HCT116 (cell line): Measurements from ENCODE around the gene WASL. TPM values are rescaled to one million over a fixed set of nuclear protein-coding genes. Genes with fewer than 3 reads are reported as not detected.

ENCODE experiments used
- ATAC-seq: fragments of 200-7000 bp; cut with Tn5 transposase; 2 replicates; pipeline ENCODE4 v1.9.1; 2020; ENCODE audit warnings: mild to moderate bottlenecking, moderate library complexity
- BruUV-seq: library from RNA; stranded (reverse); fragments of 400-500 nt; replicated peaks from 2 replicates; lab custom pipeline; 2021; lab: Mats Ljungman, UMichigan
- CTCF ChIA-PET: fragments of 300-600 bp; sonication (Branson Sonifier 250); formaldehyde crosslinking; loops from one replicate; lab custom pipeline; 2021; ENCODE audit warnings: antibody characterized with exemption; lab: Charles Lee
- POLR2A ChIA-PET: fragments of 300-600, 350-600 bp; sonication (Branson Sonifier 250); formaldehyde crosslinking; loops from one replicate; lab custom pipeline; 2021; ENCODE audit warnings: antibody characterized with exemption; lab: Charles Lee
- RAD21 ChIA-PET, 2 experiments: fragments of 300-600 bp; sonication (Branson Sonifier 250); formaldehyde crosslinking; loops; one replicate each; lab custom pipeline; 2023; ENCODE audit warnings: low total read pairs in 2 of 2; ENCODE audit not compliant: uncharacterized antibody in 2 of 2, unreplicated experiment in 2 of 2, low non-redundant PET in 1 of 2; lab: Charles Lee
- DNase-seq: peaks from one replicate; pipeline ENCODE4 v3.0.0-alpha.2; 2010; ENCODE audit warnings: low read depth, low spot score
- H2AFZ ChIP-seq: fragments of 200-600 bp; shearing (Covaris generic), sonication (generic); 2 replicates; pipeline ENCODE4 v1.6.1; 2017; ENCODE audit warnings: low read depth, mixed run types, mixed read lengths, antibody characterized with exemption, low read length; ENCODE audit not compliant: poor library complexity, severe bottlenecking
- H3K27ac ChIP-seq: 2 replicates; pipeline ENCODE4 v1.5.1; 2012; ENCODE audit warnings: low read depth, low read length
- H3K27me3 ChIP-seq: fragments of 200-600 bp; sonication (generic); 2 replicates; pipeline ENCODE4 v1.6.1; 2016; ENCODE audit warnings: mixed run types, low read length, mixed read lengths; ENCODE audit not compliant: insufficient read depth
- H3K36me3 ChIP-seq, 2 experiments: fragments of 200-500 bp in 1 of 2; fragments of 200-600 bp in 1 of 2; sonication (Bioruptor generic) in 1 of 2; sonication (generic) in 1 of 2; 2 replicates each; pipeline versions ENCODE4 v1.5.1 to v1.6.1; 2014 to 2016; ENCODE audit warnings: low read length in 2 of 2, inconsistent platforms in 1 of 2, mixed read lengths in 1 of 2, mixed run types in 1 of 2; ENCODE audit not compliant: insufficient read depth in 2 of 2, control insufficient read depth in 1 of 2
- H3K4me1 ChIP-seq, 2 experiments: fragments of 200-600 bp in 1 of 2; sonication (generic) in 1 of 2; 2 replicates each; pipeline versions ENCODE4 v1.5.1 to v1.6.1; 2012 to 2017; ENCODE audit warnings: low read length in 2 of 2, inconsistent platforms in 1 of 2, mild to moderate bottlenecking in 1 of 2, mixed read lengths in 1 of 2, mixed run types in 1 of 2, moderate library complexity in 1 of 2; ENCODE audit not compliant: insufficient read depth in 2 of 2, control insufficient read depth in 1 of 2
- H3K4me2 ChIP-seq: fragments of 200-600 bp; sonication (generic); 2 replicates; pipeline ENCODE4 v1.6.1; 2017; ENCODE audit warnings: mixed run types, low read length, mixed read lengths
- H3K4me3 ChIP-seq, 2 experiments: fragments of 200-600 bp in 1 of 2; sonication (generic) in 1 of 2; replicated peaks in 1 of 2; 2 replicates each; pipeline ENCODE4 v1.5.1; 2011 to 2016; ENCODE audit warnings: low read length in 2 of 2, control low read depth in 1 of 2, low read depth in 1 of 2, mild to moderate bottlenecking in 1 of 2, mixed read lengths in 1 of 2, mixed run types in 1 of 2
- H3K79me2 ChIP-seq: fragments of 200-600 bp; sonication (generic); 2 replicates; pipeline ENCODE4 v1.6.1; 2017; ENCODE audit warnings: mild to moderate bottlenecking, mixed run types, low read length, moderate library complexity, mixed read lengths; ENCODE audit not compliant: insufficient read depth
- H3K9ac ChIP-seq: fragments of 200-600 bp; sonication (generic); 2 replicates; pipeline ENCODE4 v1.6.1; 2016; ENCODE audit warnings: low read length, mixed read lengths
- H3K9me2 ChIP-seq: fragments of 200-600 bp; sonication (generic), shearing (Covaris generic); 2 replicates; pipeline ENCODE4 v1.6.1; 2017; ENCODE audit warnings: mixed run types, mild to moderate bottlenecking, moderate library complexity; ENCODE audit not compliant: insufficient read depth
- H3K9me3 ChIP-seq, 2 experiments: fragments of 200-500 bp in 1 of 2; fragments of 200-600 bp in 1 of 2; sonication (Bioruptor generic) in 1 of 2; sonication (generic) in 1 of 2; 2 replicates each; pipeline ENCODE4 v1.6.1; 2014 to 2017; ENCODE audit warnings: low read length in 2 of 2, mixed read lengths in 2 of 2, inconsistent platforms in 1 of 2, low read depth in 1 of 2, mild to moderate bottlenecking in 1 of 2, mixed run types in 1 of 2, moderate library complexity in 1 of 2; ENCODE audit not compliant: control insufficient read depth in 1 of 2, insufficient read depth in 1 of 2
- H4K20me1 ChIP-seq: fragments of 200-600 bp; sonication (generic), shearing (Covaris generic); 2 replicates; pipeline ENCODE4 v1.6.1; 2017; ENCODE audit warnings: mixed run types, mild to moderate bottlenecking, moderate library complexity; ENCODE audit not compliant: insufficient read depth
- CBX3 ChIP-seq: IDR thresholded peaks from 2 replicates; pipeline ENCODE4 v1.6.1; 2012; ENCODE audit warnings: low read depth
- ELF1 ChIP-seq: IDR thresholded peaks from 2 replicates; pipeline ENCODE4 v1.6.1; 2012; ENCODE audit warnings: low read depth, borderline replicate concordance
- EZH2 ChIP-seq: fragments of 200-600 bp; sonication (generic); IDR thresholded peaks from 2 replicates; pipeline ENCODE4 v1.6.1; 2017; ENCODE audit warnings: antibody characterized with exemption, mixed run types
- EZH2phosphoT487 ChIP-seq: fragments of 200-600 bp; IDR thresholded peaks from 2 replicates; pipeline ENCODE4 v1.6.1; 2018; ENCODE audit warnings: antibody characterized with exemption, borderline replicate concordance
- JUND ChIP-seq: IDR thresholded peaks from 2 replicates; pipeline ENCODE4 v1.6.1; 2012
- SRF ChIP-seq: IDR thresholded peaks from 2 replicates; pipeline ENCODE4 v1.6.1; 2012; ENCODE audit warnings: low read depth
- YY1 ChIP-seq: IDR thresholded peaks from 2 replicates; pipeline ENCODE4 v1.6.1; 2011; ENCODE audit warnings: low read length, low read depth, moderate library complexity, mild to moderate bottlenecking; ENCODE audit not compliant: insufficient replicate concordance; ENCODE audit errors: extremely low read depth
- ZNF274 ChIP-seq: fragments of 200-500 bp; sonication (Bioruptor generic); IDR thresholded peaks from 2 replicates; pipeline ENCODE4 v1.6.1; 2014; ENCODE audit warnings: mild to moderate bottlenecking, low read depth, low read length, inconsistent platforms
- intact Hi-C: fragments of 100-400 bp; cut with micrococcal nuclease; formaldehyde crosslinking; loops from 2 replicates; pipeline ENCODE4 v1.10.0; 2022
- total RNA-seq: library from RNA; stranded (reverse); gene quantifications from one replicate; pipeline ENCODE4 v1.2.1, GENCODE V29; 2021; ENCODE audit not compliant: unreplicated experiment
- TF ChIP-seq, protein P1 (sequence below): IDR thresholded peaks from 2 replicates; pipeline ENCODE4 v1.6.1; 2011; ENCODE audit warnings: mild to moderate bottlenecking, low read length, moderate library complexity; ENCODE audit not compliant: insufficient replicate concordance; ENCODE audit errors: extremely low read depth
- TF ChIP-seq, protein P2 (sequence below): IDR thresholded peaks from 2 replicates; pipeline ENCODE4 v1.6.1; 2012; ENCODE audit warnings: low read depth
- TF ChIP-seq, protein P3 (sequence below), 3 experiments: fragments of 200-600 bp in 1 of 3; sonication (generic) in 1 of 3; IDR thresholded peaks in 2 of 3; conservative IDR thresholded peaks in 1 of 3; 2 replicates each; pipeline ENCODE4 v1.5.1; 2012 to 2017; ENCODE audit warnings: low read depth in 2 of 3, low read length in 2 of 3, antibody characterized with exemption in 1 of 3, borderline replicate concordance in 1 of 3, control low read depth in 1 of 3, mild to moderate bottlenecking in 1 of 3, mixed read lengths in 1 of 3, mixed run types in 1 of 3, moderate library complexity in 1 of 3; ENCODE audit not compliant: insufficient read depth in 1 of 3
- TF ChIP-seq, protein P4 (sequence below): IDR thresholded peaks from 2 replicates; pipeline ENCODE4 v1.6.1; 2012
- TF ChIP-seq, protein P5 (sequence below): IDR thresholded peaks from 2 replicates; pipeline ENCODE4 v1.6.1; 2012

WASL gene
- total RNA-seq, 1 experiment from 2014 or later, result 26.2 TPM

DNA sequence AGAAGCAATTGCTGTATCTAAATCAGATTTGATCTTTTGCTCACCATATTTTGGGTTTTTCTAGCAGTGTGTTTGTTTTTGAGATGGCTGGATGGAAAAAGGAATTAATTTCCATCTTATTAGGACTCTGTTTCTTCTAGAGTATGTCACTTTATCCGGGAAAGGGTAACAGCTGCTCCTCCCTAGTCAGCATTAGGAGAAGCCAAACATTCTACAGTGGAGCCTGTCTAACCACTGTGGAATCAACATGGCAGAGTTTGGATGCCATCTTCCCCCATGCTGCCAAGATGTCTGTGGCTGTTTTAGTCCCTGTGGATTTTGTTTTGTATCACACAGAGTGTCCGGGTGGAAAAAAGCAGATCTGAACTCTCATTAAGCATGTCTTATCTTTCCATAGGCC lies 109.2 kb downstream of the WASL start:
- ChIA-PET POLR2A (no interaction called here), CTCF (no interaction called here), RAD21 (no interaction called here)
- H3K36me3 ChIP-seq, result no peaks in the 10 kb centered on the region
- intact Hi-C loops, result loop anchor here (5.0 to 10.0 kb wide), 2 partner anchors 63 to 145 kb away; no protein-coding TSS in a partner anchor
- H3K4me2 ChIP-seq, result no peak overlapping the region
- H4K20me1 ChIP-seq, result no peaks in the 10 kb centered on the region
- no peaks in the 10 kb centered on the region for H3K27me3 ChIP-seq
- H2AFZ ChIP-seq, result no peak overlapping the region
- no peak overlapping the region for H3K27ac ChIP-seq
- ATAC-seq, result no peak
- BruUV-seq, result no TSS peak
- no peak for DNase-seq
- no peaks in the 10 kb centered on the region for H3K79me2 ChIP-seq
- no peaks in the 10 kb centered on the region; the same call in 1 of the 2 replicates for H3K9me2 ChIP-seq
- H3K4me3 ChIP-seq, result no peak overlapping the region
- H3K9ac ChIP-seq, result no peak overlapping the region
- H3K9me3 ChIP-seq, result no peaks in the 10 kb centered on the region
- TF ChIP-seq, protein P1, sequence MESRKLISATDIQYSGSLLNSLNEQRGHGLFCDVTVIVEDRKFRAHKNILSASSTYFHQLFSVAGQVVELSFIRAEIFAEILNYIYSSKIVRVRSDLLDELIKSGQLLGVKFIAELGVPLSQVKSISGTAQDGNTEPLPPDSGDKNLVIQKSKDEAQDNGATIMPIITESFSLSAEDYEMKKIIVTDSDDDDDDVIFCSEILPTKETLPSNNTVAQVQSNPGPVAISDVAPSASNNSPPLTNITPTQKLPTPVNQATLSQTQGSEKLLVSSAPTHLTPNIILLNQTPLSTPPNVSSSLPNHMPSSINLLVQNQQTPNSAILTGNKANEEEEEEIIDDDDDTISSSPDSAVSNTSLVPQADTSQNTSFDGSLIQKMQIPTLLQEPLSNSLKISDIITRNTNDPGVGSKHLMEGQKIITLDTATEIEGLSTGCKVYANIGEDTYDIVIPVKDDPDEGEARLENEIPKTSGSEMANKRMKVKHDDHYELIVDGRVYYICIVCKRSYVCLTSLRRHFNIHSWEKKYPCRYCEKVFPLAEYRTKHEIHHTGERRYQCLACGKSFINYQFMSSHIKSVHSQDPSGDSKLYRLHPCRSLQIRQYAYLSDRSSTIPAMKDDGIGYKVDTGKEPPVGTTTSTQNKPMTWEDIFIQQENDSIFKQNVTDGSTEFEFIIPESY, result no peak
- TF ChIP-seq, protein P2, sequence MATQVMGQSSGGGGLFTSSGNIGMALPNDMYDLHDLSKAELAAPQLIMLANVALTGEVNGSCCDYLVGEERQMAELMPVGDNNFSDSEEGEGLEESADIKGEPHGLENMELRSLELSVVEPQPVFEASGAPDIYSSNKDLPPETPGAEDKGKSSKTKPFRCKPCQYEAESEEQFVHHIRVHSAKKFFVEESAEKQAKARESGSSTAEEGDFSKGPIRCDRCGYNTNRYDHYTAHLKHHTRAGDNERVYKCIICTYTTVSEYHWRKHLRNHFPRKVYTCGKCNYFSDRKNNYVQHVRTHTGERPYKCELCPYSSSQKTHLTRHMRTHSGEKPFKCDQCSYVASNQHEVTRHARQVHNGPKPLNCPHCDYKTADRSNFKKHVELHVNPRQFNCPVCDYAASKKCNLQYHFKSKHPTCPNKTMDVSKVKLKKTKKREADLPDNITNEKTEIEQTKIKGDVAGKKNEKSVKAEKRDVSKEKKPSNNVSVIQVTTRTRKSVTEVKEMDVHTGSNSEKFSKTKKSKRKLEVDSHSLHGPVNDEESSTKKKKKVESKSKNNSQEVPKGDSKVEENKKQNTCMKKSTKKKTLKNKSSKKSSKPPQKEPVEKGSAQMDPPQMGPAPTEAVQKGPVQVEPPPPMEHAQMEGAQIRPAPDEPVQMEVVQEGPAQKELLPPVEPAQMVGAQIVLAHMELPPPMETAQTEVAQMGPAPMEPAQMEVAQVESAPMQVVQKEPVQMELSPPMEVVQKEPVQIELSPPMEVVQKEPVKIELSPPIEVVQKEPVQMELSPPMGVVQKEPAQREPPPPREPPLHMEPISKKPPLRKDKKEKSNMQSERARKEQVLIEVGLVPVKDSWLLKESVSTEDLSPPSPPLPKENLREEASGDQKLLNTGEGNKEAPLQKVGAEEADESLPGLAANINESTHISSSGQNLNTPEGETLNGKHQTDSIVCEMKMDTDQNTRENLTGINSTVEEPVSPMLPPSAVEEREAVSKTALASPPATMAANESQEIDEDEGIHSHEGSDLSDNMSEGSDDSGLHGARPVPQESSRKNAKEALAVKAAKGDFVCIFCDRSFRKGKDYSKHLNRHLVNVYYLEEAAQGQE, result no peak
- TF ChIP-seq, protein P3, sequence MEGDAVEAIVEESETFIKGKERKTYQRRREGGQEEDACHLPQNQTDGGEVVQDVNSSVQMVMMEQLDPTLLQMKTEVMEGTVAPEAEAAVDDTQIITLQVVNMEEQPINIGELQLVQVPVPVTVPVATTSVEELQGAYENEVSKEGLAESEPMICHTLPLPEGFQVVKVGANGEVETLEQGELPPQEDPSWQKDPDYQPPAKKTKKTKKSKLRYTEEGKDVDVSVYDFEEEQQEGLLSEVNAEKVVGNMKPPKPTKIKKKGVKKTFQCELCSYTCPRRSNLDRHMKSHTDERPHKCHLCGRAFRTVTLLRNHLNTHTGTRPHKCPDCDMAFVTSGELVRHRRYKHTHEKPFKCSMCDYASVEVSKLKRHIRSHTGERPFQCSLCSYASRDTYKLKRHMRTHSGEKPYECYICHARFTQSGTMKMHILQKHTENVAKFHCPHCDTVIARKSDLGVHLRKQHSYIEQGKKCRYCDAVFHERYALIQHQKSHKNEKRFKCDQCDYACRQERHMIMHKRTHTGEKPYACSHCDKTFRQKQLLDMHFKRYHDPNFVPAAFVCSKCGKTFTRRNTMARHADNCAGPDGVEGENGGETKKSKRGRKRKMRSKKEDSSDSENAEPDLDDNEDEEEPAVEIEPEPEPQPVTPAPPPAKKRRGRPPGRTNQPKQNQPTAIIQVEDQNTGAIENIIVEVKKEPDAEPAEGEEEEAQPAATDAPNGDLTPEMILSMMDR (IDR thresholded peaks at IDR 0.05 in 2 of 3, conservative IDR thresholded peaks at IDR 0.05 in 1 of 3; ENCODE audit: borderline replicate concordance in 1 of 3, insufficient read depth in 1 of 3, low read depth in 2 of 3, low read length in 2 of 3), result no peak
- TF ChIP-seq, protein P4, sequence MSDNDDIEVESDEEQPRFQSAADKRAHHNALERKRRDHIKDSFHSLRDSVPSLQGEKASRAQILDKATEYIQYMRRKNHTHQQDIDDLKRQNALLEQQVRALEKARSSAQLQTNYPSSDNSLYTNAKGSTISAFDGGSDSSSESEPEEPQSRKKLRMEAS, result no peak
- TF ChIP-seq ZNF274, result no peak
- no peak for TF ChIP-seq JUND
- TF ChIP-seq ELF1, result no peak
- TF ChIP-seq CBX3, result no peak
- no peak for TF ChIP-seq SRF
- no peak for TF ChIP-seq EZH2
- no peak for TF ChIP-seq EZH2phosphoT487
- TF ChIP-seq YY1, result no peak
- TF ChIP-seq, protein P5, sequence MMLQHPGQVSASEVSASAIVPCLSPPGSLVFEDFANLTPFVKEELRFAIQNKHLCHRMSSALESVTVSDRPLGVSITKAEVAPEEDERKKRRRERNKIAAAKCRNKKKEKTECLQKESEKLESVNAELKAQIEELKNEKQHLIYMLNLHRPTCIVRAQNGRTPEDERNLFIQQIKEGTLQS, result no peak
- peaks cover 7 to 20% of the 10 kb centered on the region in 2 experiments; a peak in 3 of 4 replicates for H3K4me1 ChIP-seq
